ENCODE results near the gene NAA10.

The NAA10 gene

DNA sequence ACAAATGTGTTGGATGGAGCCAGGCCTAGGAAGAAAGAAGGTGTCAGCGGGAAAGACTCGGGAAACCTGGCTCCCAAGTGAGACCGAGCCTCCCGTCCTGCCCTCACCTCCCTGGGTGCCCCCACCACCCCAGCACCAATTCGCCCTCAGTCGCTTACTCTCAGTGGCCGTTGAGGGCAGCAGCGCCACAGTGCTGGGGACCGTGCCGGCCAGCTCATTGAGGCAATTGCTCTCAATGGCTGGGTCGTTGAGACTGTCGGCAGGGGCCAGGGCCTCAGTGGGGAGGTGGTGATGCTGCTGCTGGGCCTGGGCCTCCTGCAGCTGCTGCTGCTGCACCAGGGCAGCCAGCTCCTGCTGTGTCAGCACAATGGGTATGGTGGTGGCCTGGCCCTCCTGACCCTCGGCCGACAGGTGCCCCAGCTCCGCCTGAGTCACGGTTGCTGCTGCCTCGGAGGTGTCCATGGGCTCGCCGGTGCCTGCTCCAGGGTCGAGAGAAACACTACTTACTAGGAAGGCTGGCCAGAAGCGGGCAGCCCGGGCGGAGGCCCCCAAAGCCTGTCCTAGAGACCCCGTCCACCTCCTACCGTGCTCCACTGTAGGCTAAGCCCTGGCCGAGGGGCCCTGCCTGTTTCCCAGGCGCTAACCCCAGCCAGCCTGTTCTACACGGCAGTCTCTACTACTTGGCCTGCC lies 17.0 kb upstream of the NAA10 start:
- TF ChIP-seq, protein P1, sequence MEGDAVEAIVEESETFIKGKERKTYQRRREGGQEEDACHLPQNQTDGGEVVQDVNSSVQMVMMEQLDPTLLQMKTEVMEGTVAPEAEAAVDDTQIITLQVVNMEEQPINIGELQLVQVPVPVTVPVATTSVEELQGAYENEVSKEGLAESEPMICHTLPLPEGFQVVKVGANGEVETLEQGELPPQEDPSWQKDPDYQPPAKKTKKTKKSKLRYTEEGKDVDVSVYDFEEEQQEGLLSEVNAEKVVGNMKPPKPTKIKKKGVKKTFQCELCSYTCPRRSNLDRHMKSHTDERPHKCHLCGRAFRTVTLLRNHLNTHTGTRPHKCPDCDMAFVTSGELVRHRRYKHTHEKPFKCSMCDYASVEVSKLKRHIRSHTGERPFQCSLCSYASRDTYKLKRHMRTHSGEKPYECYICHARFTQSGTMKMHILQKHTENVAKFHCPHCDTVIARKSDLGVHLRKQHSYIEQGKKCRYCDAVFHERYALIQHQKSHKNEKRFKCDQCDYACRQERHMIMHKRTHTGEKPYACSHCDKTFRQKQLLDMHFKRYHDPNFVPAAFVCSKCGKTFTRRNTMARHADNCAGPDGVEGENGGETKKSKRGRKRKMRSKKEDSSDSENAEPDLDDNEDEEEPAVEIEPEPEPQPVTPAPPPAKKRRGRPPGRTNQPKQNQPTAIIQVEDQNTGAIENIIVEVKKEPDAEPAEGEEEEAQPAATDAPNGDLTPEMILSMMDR (conservative IDR thresholded peaks at IDR 0.05; ENCODE audit: low read depth), result no peak
- POLR2A ChIA-PET (ENCODE audit: low non-redundant PET), result no interaction called here
- peak overlapping the region; percentile 50; the same call in 1 of the 2 replicates for H3K27ac ChIP-seq
- CTCF ChIA-PET, result interaction anchor here (1.1 to 1.3 kb wide), 2 partner anchors 29 to 188 kb away, joined by 3 read pairs; partner anchors contain the start of gene PLXNB3
- no peak for DNase-seq (ENCODE audit: low spot score)

DNA sequence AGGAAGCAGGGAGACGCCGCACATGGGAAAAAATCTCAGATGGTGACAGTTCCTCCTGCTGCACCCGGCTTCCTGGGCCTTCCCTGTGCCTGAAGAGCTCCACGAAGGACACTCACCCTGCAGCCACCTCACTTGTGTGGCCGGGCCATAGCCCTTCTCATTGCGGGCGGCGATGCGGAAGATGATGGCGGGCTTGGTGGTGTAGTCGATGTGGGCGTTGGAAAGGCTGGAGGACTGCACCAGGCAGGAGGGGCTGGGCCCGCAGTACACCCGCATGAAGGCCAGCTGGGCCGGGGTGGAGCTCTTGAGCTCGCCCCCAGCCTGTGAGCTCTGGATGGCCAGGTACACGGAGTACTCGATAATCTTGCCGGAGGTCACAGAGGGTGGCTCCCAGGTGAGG lies 15.3 kb upstream of the NAA10 start:
- H3K27ac ChIP-seq, result peak overlapping the region; percentile 50; the same call in 1 of the 2 replicates
- CTCF ChIA-PET, result interaction anchor here (0.6 kb wide), 1 partner anchor 13 kb away, joined by 3 read pairs; no protein-coding TSS in a partner anchor
- TF ChIP-seq, protein P1 (conservative IDR thresholded peaks at IDR 0.05; ENCODE audit: low read depth), result no peak
- no peak for DNase-seq (ENCODE audit: low spot score)
- POLR2A ChIA-PET (ENCODE audit: low non-redundant PET), result no interaction called here

DNA sequence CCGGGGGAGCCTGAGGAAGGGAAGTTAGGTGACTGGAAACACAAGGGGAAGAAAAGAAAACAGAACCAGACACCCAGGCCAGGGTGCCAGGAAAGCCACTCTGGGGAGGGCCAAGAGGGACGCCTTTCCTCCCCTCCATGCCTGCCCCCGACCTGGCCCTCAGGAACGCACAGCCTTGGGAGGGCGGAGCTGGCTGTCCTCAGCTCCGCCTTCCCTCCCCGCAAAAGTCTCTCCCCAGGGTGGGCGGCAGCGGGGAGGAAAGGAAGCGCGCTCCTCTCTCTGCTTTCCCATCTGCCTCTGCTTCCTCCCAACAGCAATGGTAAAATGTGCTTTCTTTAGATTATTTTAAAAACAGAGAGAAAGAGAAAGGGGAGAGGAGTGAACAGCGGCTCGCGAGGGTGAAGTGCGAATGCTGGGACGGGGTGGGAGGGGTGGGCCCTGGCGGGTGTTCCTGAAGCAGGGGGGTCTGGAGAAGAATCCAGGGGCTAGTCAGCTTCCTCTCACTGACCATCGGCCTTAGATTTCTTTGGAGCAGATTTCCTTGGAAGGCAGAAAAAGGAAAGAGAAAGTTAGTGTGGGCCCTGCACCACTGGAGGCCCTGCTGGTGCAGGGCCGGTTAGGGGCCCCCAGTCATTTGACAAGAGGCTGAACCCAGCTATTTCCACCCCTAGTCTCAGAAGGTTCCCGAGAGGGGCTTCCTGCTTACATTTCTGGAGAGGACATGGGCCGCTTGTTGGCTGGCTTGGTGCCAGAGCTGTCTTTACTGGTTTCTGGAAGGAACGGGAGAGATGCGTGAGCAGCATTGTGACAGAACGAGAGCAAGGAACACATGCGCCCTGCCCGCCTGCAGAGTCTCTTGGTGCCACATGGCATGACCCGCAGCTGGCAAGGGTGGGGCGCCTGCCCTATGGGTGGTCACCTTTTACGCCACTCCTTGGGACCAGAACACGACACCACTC lies 14.3 kb upstream of the NAA10 start:
- ChIA-PET CTCF (interaction anchor here (0.6 kb wide), 1 partner anchor 12 kb away, joined by 3 read pairs; no protein-coding TSS in a partner anchor), POLR2A (ENCODE audit: low non-redundant PET) (no interaction called here)
- peak overlapping the region; percentile 50 for H3K27ac ChIP-seq
- DNase-seq (ENCODE audit: low spot score), result no peak
- TF ChIP-seq, protein P1 (conservative IDR thresholded peaks at IDR 0.05; ENCODE audit: low read depth), result no peak

DNA sequence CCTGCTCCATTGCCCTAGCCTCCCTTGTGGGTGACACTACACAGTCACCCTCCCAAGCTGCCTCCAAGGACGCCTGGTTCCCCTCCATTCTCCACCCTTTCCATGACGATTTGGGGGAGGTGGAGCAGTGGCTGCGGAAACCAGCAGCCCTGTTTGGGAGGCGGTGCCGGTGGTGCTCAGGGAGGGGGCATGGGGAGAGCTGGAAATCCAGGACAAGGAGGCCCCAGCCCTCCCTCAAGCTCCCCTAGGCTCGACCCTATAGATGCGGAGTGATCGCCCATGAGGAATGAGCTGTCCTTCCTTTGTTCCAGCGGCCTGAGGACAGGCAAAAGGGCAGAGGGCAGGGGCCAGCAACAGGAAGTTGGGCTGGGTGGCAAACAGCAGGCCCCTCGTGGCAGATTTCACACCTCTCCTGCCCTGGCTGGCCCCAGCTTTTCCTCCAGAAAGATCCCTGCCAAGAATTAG lies 13.2 kb upstream of the NAA10 start:
- POLR2A ChIA-PET (ENCODE audit: low non-redundant PET), result interaction anchor here (1.0 kb wide), 1 partner anchor 13 kb away, joined by 3 read pairs; no protein-coding TSS in a partner anchor
- H3K27ac ChIP-seq, result peak overlapping the region; percentile 50
- DNase-seq (ENCODE audit: low spot score), result no peak
- CTCF ChIA-PET, result no interaction called here
- TF ChIP-seq, protein P1 (conservative IDR thresholded peaks at IDR 0.05; ENCODE audit: low read depth), result no peak

DNA sequence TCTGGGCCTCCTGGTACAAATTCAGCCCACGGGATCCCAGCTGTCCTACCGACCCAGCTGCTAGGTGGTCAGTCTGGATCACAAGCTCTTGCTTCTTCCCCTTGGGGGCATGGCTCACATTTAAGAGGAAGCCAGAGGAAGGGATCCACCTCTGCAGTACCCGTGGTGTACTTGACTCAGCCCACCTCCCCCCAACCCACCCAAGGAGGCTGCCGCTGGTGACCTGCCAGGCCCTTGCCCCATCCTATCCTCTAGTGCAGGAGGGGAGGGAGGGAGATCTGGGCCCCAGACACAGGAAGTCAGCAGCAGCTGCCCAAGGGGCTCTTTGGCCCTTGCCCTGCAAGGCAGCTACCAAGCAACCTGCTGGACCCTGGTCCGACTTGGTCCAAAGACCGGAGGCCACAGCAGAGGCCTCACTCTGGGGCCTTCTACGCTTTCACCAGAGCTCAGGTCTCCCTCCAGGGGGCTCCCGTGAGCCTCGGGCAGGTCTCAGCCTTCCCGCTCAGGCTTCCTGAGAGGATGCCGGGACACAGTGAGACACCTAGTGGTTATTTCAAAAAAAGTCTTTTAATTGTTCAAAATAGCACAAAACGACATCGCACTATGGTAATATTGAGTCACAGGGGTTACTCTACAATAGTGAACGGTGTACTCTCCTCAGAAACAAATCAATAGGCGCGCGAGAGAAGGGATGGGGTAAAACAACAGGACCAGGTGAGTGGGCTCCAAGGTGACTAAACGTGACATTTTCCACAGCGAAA lies 12.4 kb upstream of the NAA10 start:
- POLR2A ChIA-PET (ENCODE audit: low non-redundant PET), result interaction anchor here (1.0 kb wide), 1 partner anchor 12 kb away, joined by 3 read pairs; no protein-coding TSS in a partner anchor
- H3K27ac ChIP-seq, result peak overlapping the region; percentile 50
- DNase-seq (ENCODE audit: low spot score), result peak; percentile 52
- TF ChIP-seq, protein P1 (conservative IDR thresholded peaks at IDR 0.05; ENCODE audit: low read depth), result peak; percentile 74
- CTCF ChIA-PET, result interaction anchor here (0.5 to 1.2 kb wide), 8 partner anchors 20 to 277 kb away, joined by 3 to 4 read pairs (median 3); partner anchors contain the start of gene PLXNB3
